A172 (cell line): Measurements from ENCODE around the gene SLC39A10. TPM values are rescaled to one million over a fixed set of nuclear protein-coding genes. Genes with fewer than 3 reads are reported as not detected.

Experiments
- DNase-seq: peaks from one replicate; pipeline ENCODE4 v3.0.0-alpha.2; 2015; ENCODE audit warnings: low spot score
- total RNA-seq: library from RNA; depleted of rRNA; stranded (reverse); fragments of >200 nt; shearing (Covaris generic); gene quantifications from 2 replicates; pipeline ENCODE4 v1.2.3, GENCODE V29; 2014

Gene SLC39A10
- total RNA-seq, 1 experiment from 2014 or later: 46.4 TPM

DNA sequence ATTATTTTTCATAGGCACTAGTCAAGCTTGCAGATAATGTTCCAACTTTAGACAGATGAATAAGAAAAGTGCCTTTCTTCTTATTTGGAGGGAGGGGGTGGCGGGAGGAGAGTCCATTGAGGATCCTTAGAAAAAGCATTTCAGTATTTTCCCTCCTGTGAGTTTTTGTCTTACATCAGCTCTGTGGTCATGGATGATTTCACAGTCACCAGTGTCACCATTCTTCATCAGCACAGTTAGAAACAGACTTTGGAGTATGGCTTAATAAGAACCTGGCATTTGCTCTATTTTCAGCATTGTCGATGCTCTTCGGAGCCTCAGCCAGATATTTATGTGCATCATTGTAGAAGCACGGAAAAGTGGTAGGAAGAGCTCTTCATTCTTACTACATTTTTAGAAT is 70.1 kb downstream of the SLC39A10 start:
- DNase-seq: no peak

GRCh38 chr2:195730912-195731311 is 73.9 kb downstream of the SLC39A10 start:
- DNase-seq: no peak

DNA sequence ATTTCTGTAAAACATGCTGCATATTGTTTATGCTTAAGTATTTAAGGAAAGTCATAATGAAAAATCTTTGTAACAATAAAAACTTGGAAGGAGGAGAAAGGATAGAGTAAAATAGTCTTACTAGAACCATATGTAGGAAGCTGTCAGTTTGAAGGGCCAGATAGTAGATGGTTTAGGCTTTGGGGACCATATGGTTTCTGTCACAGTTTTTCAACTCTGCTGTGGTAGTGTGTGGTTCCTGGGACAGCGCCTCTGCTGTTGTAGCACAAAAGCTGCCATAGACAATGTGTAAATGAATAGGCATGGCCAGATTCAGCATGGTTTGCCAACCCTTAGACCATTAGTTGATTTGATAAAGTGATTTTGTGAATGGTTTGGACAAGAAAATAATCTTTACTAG is 75.5 kb downstream of the SLC39A10 start:
- DNase-seq: no peak

GRCh38 chr2:195733831-195734230 is 76.8 kb downstream of the SLC39A10 start:
- no peak for DNase-seq

DNA sequence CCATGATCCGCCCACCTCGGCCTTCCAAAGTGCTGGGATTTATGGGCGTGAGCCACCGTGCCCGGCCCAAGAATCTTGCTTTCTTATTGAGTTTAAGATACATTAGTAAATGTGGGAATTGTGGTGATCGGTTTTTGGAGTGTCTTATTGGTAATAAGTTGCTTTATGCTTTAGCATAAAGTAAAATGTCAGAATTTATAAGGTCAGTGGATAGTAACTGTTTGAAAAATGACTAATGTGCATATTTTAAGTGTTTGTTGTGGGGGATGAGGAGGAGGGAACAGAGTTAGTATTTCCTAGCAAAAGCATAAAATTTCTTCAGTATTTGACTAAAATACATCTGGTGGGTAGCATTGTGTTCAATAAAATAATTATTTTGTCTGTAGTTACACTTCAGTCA is 77.4 kb downstream of the SLC39A10 start:
- DNase-seq: no peak

GRCh38 chr2:195734931-195735330 is 77.9 kb downstream of the SLC39A10 start:
- no peak for DNase-seq

GRCh38 chr2:195735347-195735746 is 78.3 kb downstream of the SLC39A10 start:
- DNase-seq: no peak

GRCh38 chr2:195737511-195738325 is 80.7 kb downstream of the SLC39A10 start:
- DNase-seq: no peak

DNA sequence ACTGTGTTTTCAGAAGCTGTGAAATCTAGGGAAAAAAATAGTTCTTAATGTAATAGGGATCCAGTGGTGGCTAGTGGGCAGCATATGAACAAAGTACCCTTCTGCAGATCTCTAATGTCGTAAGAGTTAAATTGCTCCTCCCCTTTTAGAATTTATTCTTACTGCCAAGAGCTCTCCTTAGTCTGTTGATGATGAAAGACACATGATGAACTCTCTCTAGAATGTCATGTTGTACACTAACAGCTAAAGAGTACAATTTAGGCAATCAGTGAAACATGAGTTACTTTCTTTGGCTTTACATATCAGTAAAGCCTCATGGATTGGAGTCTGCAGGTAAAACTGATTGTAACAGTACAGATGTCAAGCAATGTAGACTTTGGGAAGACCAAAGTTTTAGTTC is 84.2 kb downstream of the SLC39A10 start:
- no peak for DNase-seq

DNA sequence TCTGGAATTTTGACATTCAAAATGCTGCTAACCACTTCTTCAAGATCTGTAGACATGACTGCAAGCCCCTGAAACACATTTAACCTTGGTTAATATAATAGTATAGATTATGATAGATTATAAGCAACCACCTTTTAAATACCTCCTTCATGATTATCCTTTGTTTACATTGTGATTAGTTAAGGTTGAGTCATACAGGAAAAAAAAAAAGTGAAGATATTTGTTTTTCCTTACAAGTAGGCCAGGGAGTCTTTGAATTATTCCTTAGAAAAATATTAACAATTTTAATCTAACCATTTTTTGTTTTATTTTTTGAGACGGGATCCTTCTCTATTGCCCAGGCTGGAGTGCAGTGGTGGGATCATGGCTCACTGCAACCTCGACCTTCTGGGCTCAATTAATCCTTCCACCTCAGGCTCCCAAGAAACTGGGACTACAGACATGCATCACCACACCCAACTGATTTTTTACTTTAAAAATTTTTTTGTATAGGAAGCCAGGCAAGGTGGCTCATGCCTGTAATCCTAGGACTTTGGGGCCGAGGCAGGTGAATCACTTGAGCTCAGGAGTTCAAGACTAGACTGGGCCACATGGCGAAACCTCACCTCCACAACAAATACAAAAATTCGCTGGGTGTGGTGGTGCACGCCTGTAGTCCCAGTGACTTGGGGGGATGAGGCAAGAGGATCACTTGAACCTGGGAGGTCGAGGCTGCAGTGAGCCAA is 99.4 kb downstream of the SLC39A10 start:
- DNase-seq: no peak

DNA sequence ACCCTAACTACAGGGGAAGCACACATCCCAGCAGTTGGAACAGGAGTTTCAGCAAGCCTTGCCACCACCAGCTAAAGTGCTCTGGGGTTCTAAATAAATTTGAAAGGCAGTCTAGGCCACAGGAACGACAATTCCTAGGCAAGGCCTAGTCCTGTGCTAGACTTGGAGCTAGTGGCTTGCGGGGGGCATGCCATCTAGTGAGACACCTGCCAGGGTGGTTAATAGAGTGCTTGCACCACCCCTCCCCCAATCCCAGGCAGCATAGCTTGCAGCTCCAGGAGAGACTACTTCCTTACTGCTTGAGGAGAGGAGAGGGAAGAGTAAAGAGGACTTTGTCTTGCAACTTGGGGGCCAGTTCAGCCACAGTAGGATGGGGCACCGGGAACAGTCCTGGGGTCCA is 101.8 kb downstream of the SLC39A10 start:
- no peak for DNase-seq

GRCh38 chr2:195759877-195760276 is 102.9 kb downstream of the SLC39A10 start:
- no peak for DNase-seq

DNA sequence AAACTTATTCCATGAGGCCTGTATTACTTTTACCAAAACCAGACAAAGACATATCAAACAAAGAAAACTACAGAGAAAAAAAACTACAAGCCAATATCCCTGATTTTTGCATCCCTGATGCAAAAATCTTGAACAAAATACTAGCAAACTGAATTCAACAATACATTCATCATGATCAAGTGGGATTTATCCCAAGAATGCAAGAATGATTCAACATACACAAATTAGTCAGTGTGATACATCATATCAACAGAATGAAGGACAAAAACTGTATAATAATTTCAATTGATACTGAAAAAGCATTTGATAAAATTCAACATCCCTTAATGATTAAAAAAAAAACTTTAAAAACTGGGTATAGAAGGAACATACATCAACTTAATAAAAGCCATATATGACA is 106.8 kb downstream of the SLC39A10 start:
- no peak for DNase-seq

DNA sequence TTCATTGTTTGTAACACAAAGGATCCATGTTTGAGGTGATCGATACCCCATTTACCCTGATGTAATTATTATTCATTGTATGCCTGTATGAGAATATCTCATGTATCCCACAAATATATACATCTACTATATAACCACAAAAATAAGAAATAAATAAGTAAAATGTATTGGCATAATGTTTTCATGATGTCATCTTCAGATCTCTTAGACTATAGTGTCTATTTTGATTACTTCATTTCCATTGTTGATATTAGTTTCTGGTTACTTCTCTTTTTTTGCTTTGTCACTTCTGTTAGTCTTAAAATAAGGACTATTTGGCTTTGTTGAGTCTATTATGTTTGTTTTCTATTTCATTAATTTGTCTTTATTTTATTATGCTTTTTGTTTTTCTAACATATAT is 109.7 kb downstream of the SLC39A10 start:
- no peak for DNase-seq

GRCh38 chr2:195768431-195768830 is 111.4 kb downstream of the SLC39A10 start:
- DNase-seq: no peak

DNA sequence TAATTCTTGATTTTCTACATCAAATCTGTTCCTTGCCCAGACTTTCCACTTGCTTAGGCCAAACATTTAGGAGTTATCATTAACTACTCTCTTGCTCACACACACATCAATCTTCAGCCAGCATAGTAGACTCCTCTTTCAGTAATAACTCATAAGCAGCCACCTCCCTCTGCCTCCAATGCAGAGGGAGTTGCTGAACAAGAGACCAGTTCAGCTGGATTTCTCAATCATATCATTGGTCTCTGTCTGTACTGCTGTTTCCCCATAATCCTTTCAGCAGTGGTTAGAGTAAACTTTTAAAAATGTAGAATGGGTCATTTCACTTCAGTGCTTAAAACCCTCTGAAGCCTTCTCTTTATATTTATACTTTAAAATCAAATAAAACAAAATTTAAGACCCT is 112.9 kb downstream of the SLC39A10 start:
- DNase-seq: no peak

DNA sequence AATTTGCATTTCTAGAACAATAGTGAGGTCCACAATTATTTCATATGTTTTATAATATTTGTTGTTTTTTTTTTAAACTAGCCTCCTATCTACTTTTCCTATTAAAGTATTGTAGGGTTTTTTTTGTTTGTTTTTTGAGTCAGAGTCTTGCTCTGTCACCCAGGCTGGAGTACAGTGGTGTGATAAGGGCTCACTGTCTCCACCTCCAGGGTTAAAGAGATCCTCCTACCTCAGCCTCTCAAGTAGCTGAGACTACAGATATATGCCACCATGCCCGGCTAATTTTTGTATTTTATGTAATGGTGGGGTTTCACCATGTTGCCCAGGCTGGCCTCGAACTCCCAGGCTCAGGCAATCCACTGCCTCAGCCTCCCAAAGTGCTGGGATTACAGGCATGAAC is 122.5 kb downstream of the SLC39A10 start:
- peak; percentile 27 for DNase-seq

GRCh38 chr2:195782156-195782555 is 125.1 kb downstream of the SLC39A10 start:
- no peak for DNase-seq
